ENCODE measurements around the gene FKBP3. TPM values are rescaled to one million over a fixed set of nuclear protein-coding genes. Genes with fewer than 3 reads are reported as not detected.
"Not testable (repeated sequence)": the region's sequence is repeated elsewhere in the genome, so short reads cannot be mapped to it uniquely, and the experiment has no call there.

FKBP3 gene
- total and polyA plus RNA-seq, 5 donors from 2014 or later: 43.8 to 79.2 (median 63.6) TPM

DNA sequence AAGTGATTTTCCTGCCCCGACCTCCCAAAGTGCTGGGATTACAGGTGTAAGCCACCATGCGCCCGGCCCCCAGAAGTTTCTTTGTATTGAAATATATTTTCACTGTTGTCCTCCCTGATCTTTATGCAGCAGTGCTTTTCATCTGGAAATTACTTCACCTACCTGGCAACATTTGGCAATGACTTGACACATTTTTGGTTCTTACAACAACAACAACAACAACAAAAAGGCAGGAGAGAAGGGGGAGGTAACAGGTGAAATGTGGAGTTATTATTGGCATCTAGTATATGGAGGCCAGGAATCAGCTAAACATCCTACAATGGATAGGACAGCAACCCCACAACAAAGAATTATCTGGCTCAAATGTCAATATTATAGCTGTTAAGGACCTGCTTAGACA lies 15.3 kb upstream of the FKBP3 start:
- Histone ChIP-seq H3K4me3 (ENCODE audit: low read depth, low read length) (no peak overlapping the region), H3K27me3 (ENCODE audit: control insufficient read depth, insufficient read depth, low read length) (no peaks in the 10 kb centered on the region), H3K36me3 (ENCODE audit: control insufficient read depth, insufficient read depth, low read length) (peaks cover 6% of the 10 kb centered on the region), H3K9me3 (ENCODE audit: control insufficient read depth in 2 of 2, low read length in 2 of 2) (no peaks in the 10 kb centered on the region), H3K27ac (ENCODE audit: insufficient read depth, low read length, poor library complexity, severe bottlenecking) (no peak overlapping the region), H3K4me1 (ENCODE audit: control insufficient read depth, insufficient read depth, low read length, poor library complexity, severe bottlenecking) (no peaks in the 10 kb centered on the region)
- DNase-seq: no peak
- H3K36me3 Mint-ChIP-seq: peaks cover 24% of the 10 kb centered on the region
- no peaks in the 10 kb centered on the region for H3K9me3 Mint-ChIP-seq
- peaks cover 0 to 5% (median 2%) of the 10 kb centered on the region in 4 donors for H3K4me1 Mint-ChIP-seq
- H3K27me3 Mint-ChIP-seq: no peaks in the 10 kb centered on the region
- peak overlapping the region in 1 of 3 donors; percentile 25 for H3K27ac Mint-ChIP-seq
- H3K4me3 Mint-ChIP-seq: no peak overlapping the region
- ATAC-seq (ENCODE audit: low read depth in 2 of 2): no peak

DNA sequence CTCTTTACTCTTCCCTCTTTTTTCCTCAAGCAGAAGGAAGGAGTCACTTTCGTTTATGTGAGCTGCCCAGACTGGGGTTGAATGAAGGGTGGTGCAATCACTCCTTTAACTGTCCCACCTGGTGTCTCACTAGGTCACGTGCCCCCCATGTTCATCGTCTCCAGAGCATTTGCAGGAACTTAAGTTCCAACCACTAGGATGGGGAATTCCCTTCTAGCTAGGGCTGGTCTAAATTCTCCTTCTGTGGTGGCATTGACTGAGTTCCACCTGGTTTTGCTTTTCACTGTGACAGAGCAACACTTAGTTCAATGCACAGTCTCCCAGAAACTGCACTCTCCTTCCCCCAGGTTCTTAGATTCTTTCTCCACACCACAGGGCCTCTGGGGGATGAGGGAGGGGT lies 10.9 kb upstream of the FKBP3 start:
- no peak for DNase-seq
- Mint-ChIP-seq H3K36me3 (peaks cover 28% of the 10 kb centered on the region), H3K4me3 (no peak overlapping the region), H3K9me3 (no peaks in the 10 kb centered on the region), H3K4me1 (peaks cover 3 to 17% (median 7%) of the 10 kb centered on the region in 4 donors), H3K27me3 (no peaks in the 10 kb centered on the region), H3K27ac (peak overlapping the region in 1 of 3 donors; percentile 35)
- Histone ChIP-seq H3K4me3 (ENCODE audit: low read depth, low read length) (no peak overlapping the region), H3K27me3 (ENCODE audit: control insufficient read depth, insufficient read depth, low read length) (no peaks in the 10 kb centered on the region), H3K27ac (ENCODE audit: insufficient read depth, low read length, poor library complexity, severe bottlenecking) (no peak overlapping the region), H3K4me1 (ENCODE audit: control insufficient read depth, insufficient read depth, low read length, poor library complexity, severe bottlenecking) (no peaks in the 10 kb centered on the region), H3K9me3 (ENCODE audit: control insufficient read depth in 2 of 2, low read length in 2 of 2) (no peaks in the 10 kb centered on the region), H3K36me3 (ENCODE audit: control insufficient read depth, insufficient read depth, low read length) (peaks cover 7% of the 10 kb centered on the region)
- ATAC-seq (ENCODE audit: low read depth in 2 of 2): no peak

DNA sequence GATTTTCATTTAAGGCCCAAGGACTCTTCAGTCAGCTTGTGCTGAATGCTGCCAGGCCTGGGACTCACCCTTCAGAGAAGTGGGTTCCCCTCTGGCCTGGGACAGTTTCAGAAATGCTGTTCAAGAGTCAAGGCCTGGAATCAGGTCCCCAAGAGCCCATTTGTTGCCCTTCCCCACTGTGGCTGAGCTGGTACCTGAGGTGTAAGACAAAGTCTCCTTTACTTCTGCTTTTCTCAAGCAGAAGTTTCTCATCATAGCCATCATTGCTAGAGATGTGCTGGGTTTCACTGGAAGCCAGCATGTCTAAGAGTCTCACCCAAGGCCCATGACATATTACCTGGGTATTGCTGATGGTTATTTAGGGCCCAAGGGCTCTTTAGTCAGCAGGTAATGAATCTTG lies 10.4 kb upstream of the FKBP3 start:
- Mint-ChIP-seq H3K27ac (peak overlapping the region in 1 of 3 donors; percentile 35), H3K4me3 (no peak overlapping the region), H3K36me3 (peaks cover 26% of the 10 kb centered on the region), H3K4me1 (peaks cover 5 to 17% (median 10%) of the 10 kb centered on the region in 4 donors), H3K9me3 (no peaks in the 10 kb centered on the region), H3K27me3 (no peaks in the 10 kb centered on the region)
- H3K4me3 ChIP-seq (ENCODE audit: low read depth, low read length): no peak overlapping the region
- no peak overlapping the region for H3K27ac ChIP-seq (ENCODE audit: insufficient read depth, low read length, poor library complexity, severe bottlenecking)
- no peak for DNase-seq
- H3K4me1 ChIP-seq (ENCODE audit: control insufficient read depth, insufficient read depth, low read length, poor library complexity, severe bottlenecking): peaks cover 2% of the 10 kb centered on the region
- no peaks in the 10 kb centered on the region for H3K27me3 ChIP-seq (ENCODE audit: control insufficient read depth, insufficient read depth, low read length)
- no peaks in the 10 kb centered on the region for H3K9me3 ChIP-seq (ENCODE audit: control insufficient read depth in 2 of 2, low read length in 2 of 2)
- no peak for ATAC-seq (ENCODE audit: low read depth in 2 of 2)
- peaks cover 5% of the 10 kb centered on the region for H3K36me3 ChIP-seq (ENCODE audit: control insufficient read depth, insufficient read depth, low read length)

DNA sequence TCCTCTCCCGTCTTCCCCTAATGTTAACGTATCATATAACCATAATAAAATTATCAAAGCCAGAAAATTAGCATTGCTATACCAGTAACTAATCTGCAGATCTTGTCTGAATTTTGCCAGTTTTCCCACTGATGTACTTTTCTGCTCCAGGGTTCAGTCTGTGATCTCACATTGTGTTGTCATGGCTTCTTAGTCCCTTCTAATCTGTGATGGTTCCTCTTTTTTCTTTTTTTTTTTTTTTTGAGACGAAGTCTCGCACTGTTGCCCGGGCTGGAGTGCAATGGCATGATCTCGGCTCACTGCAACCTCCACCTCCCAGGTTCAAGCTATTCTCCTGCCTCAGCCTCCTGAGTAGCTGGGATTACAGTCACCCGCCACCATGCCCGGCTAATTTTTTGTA lies 7.8 kb upstream of the FKBP3 start:
- H3K4me3 Mint-ChIP-seq; H3K4me3 ChIP-seq (ENCODE audit: low read depth, low read length); DNase-seq; H3K27me3 Mint-ChIP-seq; ATAC-seq (ENCODE audit: low read depth in 2 of 2); H3K9me3 ChIP-seq (ENCODE audit: control insufficient read depth in 2 of 2, low read length in 2 of 2); H3K9me3 Mint-ChIP-seq; H3K27ac Mint-ChIP-seq; H3K36me3 ChIP-seq (ENCODE audit: control insufficient read depth, insufficient read depth, low read length); H3K27me3 ChIP-seq (ENCODE audit: control insufficient read depth, insufficient read depth, low read length); H3K27ac ChIP-seq (ENCODE audit: insufficient read depth, low read length, poor library complexity, severe bottlenecking): not testable (repeated sequence)
- peaks cover 14% of the 10 kb centered on the region for H3K4me1 ChIP-seq (ENCODE audit: control insufficient read depth, insufficient read depth, low read length, poor library complexity, severe bottlenecking)
- Mint-ChIP-seq H3K36me3 (peaks cover 17% of the 10 kb centered on the region), H3K4me1 (peaks cover 20 to 35% (median 26%) of the 10 kb centered on the region in 4 donors)

DNA sequence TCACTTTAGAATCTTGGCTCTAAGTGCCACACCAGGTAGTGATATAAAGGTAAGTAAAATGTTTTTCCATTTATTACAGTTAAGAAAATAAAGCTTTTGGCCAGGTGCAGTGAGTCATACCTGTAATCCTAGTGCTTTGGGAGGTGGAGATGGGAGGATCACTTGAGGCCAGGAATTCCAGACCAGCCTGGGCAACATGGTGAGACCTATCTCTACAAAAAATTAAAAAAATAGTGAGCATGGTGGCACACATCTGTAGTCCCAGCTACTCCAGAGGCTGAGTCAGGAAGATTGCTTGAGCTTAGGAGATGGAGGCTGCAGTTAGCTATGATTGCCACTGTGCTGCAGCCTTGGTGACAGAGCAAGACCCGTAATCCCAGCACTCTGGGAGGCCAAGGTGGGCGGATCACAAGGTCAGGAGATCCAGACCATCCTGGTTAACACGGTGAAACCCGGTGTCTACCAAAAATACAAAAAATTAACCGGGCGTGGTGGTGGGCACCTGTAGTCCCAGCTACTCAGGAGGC lies 6.4 kb upstream of the FKBP3 start:
- Mint-ChIP-seq H3K9me3 (no peaks in the 10 kb centered on the region), H3K36me3 (peaks cover 17% of the 10 kb centered on the region), H3K4me3 (peak overlapping the region in 2 of 4 donors; percentile 35 to 61), H3K27me3 (no peaks in the 10 kb centered on the region), H3K27ac (no peak overlapping the region), H3K4me1 (peaks cover 22 to 46% (median 36%) of the 10 kb centered on the region in 4 donors)
- Histone ChIP-seq H3K4me3 (ENCODE audit: low read depth, low read length) (no peak overlapping the region), H3K36me3 (ENCODE audit: control insufficient read depth, insufficient read depth, low read length) (peaks cover 2% of the 10 kb centered on the region), H3K27ac (ENCODE audit: insufficient read depth, low read length, poor library complexity, severe bottlenecking) (no peak overlapping the region), H3K4me1 (ENCODE audit: control insufficient read depth, insufficient read depth, low read length, poor library complexity, severe bottlenecking) (peaks cover 25% of the 10 kb centered on the region), H3K27me3 (ENCODE audit: control insufficient read depth, insufficient read depth, low read length) (no peaks in the 10 kb centered on the region), H3K9me3 (ENCODE audit: control insufficient read depth in 2 of 2, low read length in 2 of 2) (no peaks in the 10 kb centered on the region)
- ATAC-seq (ENCODE audit: low read depth in 2 of 2) (no peak), DNase-seq (no peak)

DNA sequence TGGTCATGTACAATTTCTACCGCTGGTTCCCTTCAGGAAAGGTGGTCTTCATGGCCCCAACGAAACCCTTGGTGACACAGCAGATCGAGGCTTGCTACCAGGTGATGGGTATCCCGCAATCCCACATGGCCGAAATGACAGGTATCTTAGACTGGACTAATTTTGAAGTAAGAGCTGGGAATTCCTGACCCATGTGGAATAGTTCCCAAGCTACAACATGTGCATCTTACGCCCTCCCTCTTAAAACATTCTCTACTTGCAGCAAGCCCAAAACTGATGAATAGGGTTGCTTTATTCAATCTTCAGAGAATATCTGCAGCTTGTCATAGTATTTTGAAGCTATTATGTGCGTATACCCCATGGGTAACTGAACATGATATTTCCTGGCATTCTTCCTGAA lies 2.1 kb upstream of the FKBP3 start:
- no peak for ATAC-seq (ENCODE audit: low read depth in 2 of 2)
- Histone ChIP-seq H3K4me3 (ENCODE audit: low read depth, low read length) (peak overlapping the region; percentile 99), H3K4me1 (ENCODE audit: control insufficient read depth, insufficient read depth, low read length, poor library complexity, severe bottlenecking) (peaks cover 39% of the 10 kb centered on the region), H3K27ac (ENCODE audit: insufficient read depth, low read length, poor library complexity, severe bottlenecking) (peak overlapping the region; percentile 89), H3K9me3 (ENCODE audit: control insufficient read depth in 2 of 2, low read length in 2 of 2) (no peaks in the 10 kb centered on the region), H3K27me3 (ENCODE audit: control insufficient read depth, insufficient read depth, low read length) (no peaks in the 10 kb centered on the region), H3K36me3 (ENCODE audit: control insufficient read depth, insufficient read depth, low read length) (no peaks in the 10 kb centered on the region)
- H3K36me3 Mint-ChIP-seq: no peaks in the 10 kb centered on the region
- peak in 1 of 3 donors; percentile 4 for DNase-seq
- peak overlapping the region; percentile 98 to 99 (median 99) for H3K27ac Mint-ChIP-seq
- H3K9me3 Mint-ChIP-seq: no peaks in the 10 kb centered on the region
- peaks cover 30 to 65% (median 50%) of the 10 kb centered on the region in 4 donors for H3K4me1 Mint-ChIP-seq
- peak overlapping the region; percentile 93 to 100 (median 97) for H3K4me3 Mint-ChIP-seq
- H3K27me3 Mint-ChIP-seq: peaks cover 9% of the 10 kb centered on the region

DNA sequence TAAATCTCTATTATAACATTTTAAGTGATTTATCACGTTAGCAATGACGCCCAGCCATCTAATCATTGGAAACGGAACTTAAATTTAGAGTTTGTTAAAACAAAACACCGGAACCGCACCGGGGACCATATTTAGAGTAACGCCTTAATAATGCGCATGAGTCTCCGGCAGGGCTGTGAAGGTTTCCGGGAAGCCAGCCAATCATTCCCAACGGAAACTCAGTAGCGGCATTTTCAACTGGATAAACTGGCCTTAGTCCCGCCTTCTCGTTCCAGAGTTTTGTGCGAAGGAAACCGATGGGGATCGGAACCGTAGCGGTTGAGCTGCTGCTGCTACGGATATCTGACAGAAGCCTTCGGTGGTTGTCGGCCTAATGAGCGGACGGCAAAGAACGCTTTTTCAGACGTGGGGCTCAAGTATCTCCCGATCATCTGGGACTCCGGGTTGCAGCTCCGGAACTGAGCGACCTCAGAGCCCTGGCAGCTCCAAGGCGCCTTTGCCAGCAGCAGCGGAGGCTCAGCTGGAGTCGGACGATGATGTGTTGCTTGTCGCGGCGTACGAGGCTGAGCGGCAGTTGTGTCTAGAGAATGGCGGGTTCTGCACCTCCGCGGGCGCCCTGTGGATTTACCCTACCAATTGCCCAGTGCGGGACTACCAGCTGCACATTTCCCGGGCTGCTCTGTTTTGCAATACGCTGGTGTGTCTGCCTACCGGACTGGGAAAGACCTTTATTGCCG lies 1.5 kb upstream of the FKBP3 start, which contains the start of gene FANCM:
TSS of gene FANCM (plus strand) at position 272 of the 737 bp plus-strand sequence. CDS start at position 374, 102 bp downstream.
- Histone ChIP-seq H3K4me1 (ENCODE audit: control insufficient read depth, insufficient read depth, low read length, poor library complexity, severe bottlenecking) (peaks cover 39% of the 10 kb centered on the region), H3K36me3 (ENCODE audit: control insufficient read depth, insufficient read depth, low read length) (no peaks in the 10 kb centered on the region), H3K27ac (ENCODE audit: insufficient read depth, low read length, poor library complexity, severe bottlenecking) (peak within 1 kb of the TSS; percentile 89), H3K9me3 (ENCODE audit: control insufficient read depth in 2 of 2, low read length in 2 of 2) (no peaks in the 10 kb centered on the region), H3K4me3 (ENCODE audit: low read depth, low read length) (peak within 1 kb of the TSS; percentile 99), H3K27me3 (ENCODE audit: control insufficient read depth, insufficient read depth, low read length) (no peaks in the 10 kb centered on the region)
- Mint-ChIP-seq H3K27me3 (peaks cover 9% of the 10 kb centered on the region), H3K4me1 (peaks cover 32 to 69% (median 53%) of the 10 kb centered on the region in 4 donors), H3K4me3 (peak within 1 kb of the TSS; percentile 93 to 100 (median 97)), H3K36me3 (no peaks in the 10 kb centered on the region), H3K9me3 (no peaks in the 10 kb centered on the region), H3K27ac (peak within 1 kb of the TSS; percentile 98 to 99 (median 99))
- DNase-seq (peak; percentile 84 to 98 (median 91)), ATAC-seq (ENCODE audit: low read depth in 2 of 2) (peak; percentile 39 to 42)

Measured in CD4-positive, CD25-positive, alpha-beta regulatory T cell (primary cell).